Sigmoid colon (tissue), 4 donors: ENCODE results near the gene MGST2.

Experiments
- CTCF ChIP-seq, 4 experiments: fragments of 450-650 bp in 3 of 4; fragments of 200-600 bp in 1 of 4; IDR thresholded peaks; one replicate each; pipeline ENCODE4 v1.5.1; 2016 to 2019; ENCODE audit warnings: antibody characterized with exemption in 4 of 4, mild to moderate bottlenecking in 3 of 4, moderate library complexity in 2 of 4
- POLR2A ChIP-seq, 2 donors: fragments of 450-650 bp; IDR thresholded peaks; one replicate each; pipeline ENCODE4 v1.6.1; 2016; ENCODE audit warnings: antibody characterized with exemption in 2 of 2, mild to moderate bottlenecking in 2 of 2, moderate library complexity in 2 of 2
- POLR2AphosphoS5 ChIP-seq, 4 donors: sonication (generic); formaldehyde crosslinking; IDR thresholded peaks; one replicate each; pipeline ENCODE4 v1.6.1; 2017; ENCODE audit warnings: antibody characterized with exemption in 4 of 4

GRCh38 chr4:139660568-139661043 is 5.0 kb upstream of the MGST2 start:
- TF ChIP-seq POLR2A (IDR thresholded peaks at IDR 0.05), result no peak
- TF ChIP-seq CTCF (IDR thresholded peaks at IDR 0.05), result no peak
- peak in 1 of 4 donors; percentile 49 for TF ChIP-seq POLR2AphosphoS5 (IDR thresholded peaks at IDR 0.05)
